ENCODE measurements around the gene LIPM. TPM values are rescaled to one million over a fixed set of nuclear protein-coding genes. Genes with fewer than 3 reads are reported as not detected.
A peak's percentile ranks its signal among the peaks of the same experiment; 100 is the strongest.

LIPM gene
- total RNA-seq, 4 donors from 2014 or later: not detected

DNA sequence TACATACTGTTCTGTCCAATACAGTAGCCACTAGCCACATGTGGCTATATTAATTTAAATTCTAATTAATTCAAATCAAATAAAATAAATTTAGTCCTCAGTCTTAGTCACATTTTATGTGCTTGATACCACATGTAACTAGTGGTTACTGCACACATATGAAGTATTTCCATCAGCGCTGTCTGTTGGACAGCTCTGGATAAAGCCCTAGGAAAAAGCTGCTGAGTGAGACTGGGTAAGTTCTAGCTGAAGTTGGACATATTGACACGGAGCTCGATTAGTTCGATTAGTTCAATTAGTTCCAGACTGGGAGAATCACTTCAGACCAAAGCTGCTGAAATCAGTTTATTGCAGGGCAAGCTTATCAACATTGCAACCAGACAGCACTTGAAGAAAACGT is 15.1 kb upstream of the LIPM start:
- H3K36me3 ChIP-seq: no peaks in the 10 kb centered on the region
- no peak for DNase-seq (ENCODE audit: extremely low spot score)
- no peak overlapping the region for H3K27ac ChIP-seq (replicated peaks in 1 of 4)
- H3K4me3 ChIP-seq: no peak overlapping the region
- no peaks in the 10 kb centered on the region for H3K9me3 ChIP-seq
- H3K4me1 ChIP-seq: no peaks in the 10 kb centered on the region
- intact Hi-C loops (cut with DNase I): no loop called here
- 71% methylated on average over 5 of the region's 5 CpGs for WGBS
- TF ChIP-seq POLR2A (IDR thresholded peaks at IDR 0.05; ENCODE audit: low read depth): no peak
- no peak for TF ChIP-seq EP300 (IDR thresholded peaks at IDR 0.05)
- TF ChIP-seq, protein P1, sequence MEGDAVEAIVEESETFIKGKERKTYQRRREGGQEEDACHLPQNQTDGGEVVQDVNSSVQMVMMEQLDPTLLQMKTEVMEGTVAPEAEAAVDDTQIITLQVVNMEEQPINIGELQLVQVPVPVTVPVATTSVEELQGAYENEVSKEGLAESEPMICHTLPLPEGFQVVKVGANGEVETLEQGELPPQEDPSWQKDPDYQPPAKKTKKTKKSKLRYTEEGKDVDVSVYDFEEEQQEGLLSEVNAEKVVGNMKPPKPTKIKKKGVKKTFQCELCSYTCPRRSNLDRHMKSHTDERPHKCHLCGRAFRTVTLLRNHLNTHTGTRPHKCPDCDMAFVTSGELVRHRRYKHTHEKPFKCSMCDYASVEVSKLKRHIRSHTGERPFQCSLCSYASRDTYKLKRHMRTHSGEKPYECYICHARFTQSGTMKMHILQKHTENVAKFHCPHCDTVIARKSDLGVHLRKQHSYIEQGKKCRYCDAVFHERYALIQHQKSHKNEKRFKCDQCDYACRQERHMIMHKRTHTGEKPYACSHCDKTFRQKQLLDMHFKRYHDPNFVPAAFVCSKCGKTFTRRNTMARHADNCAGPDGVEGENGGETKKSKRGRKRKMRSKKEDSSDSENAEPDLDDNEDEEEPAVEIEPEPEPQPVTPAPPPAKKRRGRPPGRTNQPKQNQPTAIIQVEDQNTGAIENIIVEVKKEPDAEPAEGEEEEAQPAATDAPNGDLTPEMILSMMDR (IDR thresholded peaks at IDR 0.05): no peak
- no peak for TF ChIP-seq POLR2AphosphoS5 (IDR thresholded peaks at IDR 0.05)
- no peaks in the 10 kb centered on the region for H3K27me3 ChIP-seq

DNA sequence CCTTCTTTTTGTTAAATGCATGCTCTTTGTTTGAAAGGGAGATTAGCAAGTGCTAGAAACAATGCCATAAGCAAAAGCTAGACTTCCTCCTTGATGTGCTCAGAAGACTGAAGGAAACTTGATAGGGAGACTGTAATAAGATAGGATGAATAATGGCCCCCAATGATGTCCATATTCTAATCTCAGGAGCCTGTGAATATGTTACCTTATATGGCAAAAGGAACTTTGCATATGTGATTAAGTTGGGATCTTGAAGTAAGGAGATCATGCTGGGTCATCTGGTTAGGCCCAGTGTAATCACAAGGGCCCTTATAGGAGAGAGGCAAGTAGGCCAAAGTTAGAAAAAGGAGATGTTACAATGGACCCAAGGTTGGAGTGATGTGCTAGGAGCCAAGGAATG is 13.6 kb upstream of the LIPM start:
- DNase-seq (ENCODE audit: extremely low spot score): no peak
- Histone ChIP-seq H3K4me1 (no peaks in the 10 kb centered on the region), H3K9me3 (no peaks in the 10 kb centered on the region), H3K27ac (replicated peaks in 1 of 4) (no peak overlapping the region), H3K36me3 (no peaks in the 10 kb centered on the region), H3K4me3 (no peak overlapping the region), H3K27me3 (no peaks in the 10 kb centered on the region)
- intact Hi-C loops (cut with DNase I): no loop called here
- TF ChIP-seq, protein P1 (IDR thresholded peaks at IDR 0.05): no peak
- TF ChIP-seq POLR2AphosphoS5 (IDR thresholded peaks at IDR 0.05) (no peak), EP300 (IDR thresholded peaks at IDR 0.05) (no peak), POLR2A (IDR thresholded peaks at IDR 0.05; ENCODE audit: low read depth) (no peak)

DNA sequence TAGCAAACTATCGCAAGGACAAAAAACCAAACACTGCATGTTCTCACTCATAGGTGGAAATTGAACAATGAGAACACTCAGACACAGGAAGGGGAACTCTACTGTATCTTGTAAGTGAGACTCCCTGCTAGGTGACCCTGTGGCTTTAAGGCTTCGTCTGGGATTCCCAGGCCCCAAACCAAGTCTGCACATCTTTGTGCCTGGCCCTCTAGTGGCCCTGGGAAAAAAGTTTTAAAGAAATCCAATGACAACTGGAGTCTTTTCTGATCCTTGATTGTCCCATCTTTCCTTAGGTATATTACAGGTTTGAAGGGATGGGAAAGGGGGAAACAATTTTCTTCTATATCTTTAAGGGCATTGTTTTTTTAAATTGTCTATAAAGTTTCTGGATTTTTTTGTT is 10.6 kb upstream of the LIPM start:
- Histone ChIP-seq H3K9me3 (no peaks in the 10 kb centered on the region), H3K27ac (replicated peaks in 1 of 4) (no peak overlapping the region), H3K27me3 (no peaks in the 10 kb centered on the region), H3K36me3 (no peaks in the 10 kb centered on the region), H3K4me3 (no peak overlapping the region), H3K4me1 (no peaks in the 10 kb centered on the region)
- intact Hi-C loops (cut with DNase I): no loop called here
- 57% methylated on average over 2 of the region's 2 CpGs for WGBS
- no peak for DNase-seq (ENCODE audit: extremely low spot score)
- no peak for TF ChIP-seq EP300 (IDR thresholded peaks at IDR 0.05)
- TF ChIP-seq, protein P1 (IDR thresholded peaks at IDR 0.05): peak in 1 of 3 experiments; percentile 20

DNA sequence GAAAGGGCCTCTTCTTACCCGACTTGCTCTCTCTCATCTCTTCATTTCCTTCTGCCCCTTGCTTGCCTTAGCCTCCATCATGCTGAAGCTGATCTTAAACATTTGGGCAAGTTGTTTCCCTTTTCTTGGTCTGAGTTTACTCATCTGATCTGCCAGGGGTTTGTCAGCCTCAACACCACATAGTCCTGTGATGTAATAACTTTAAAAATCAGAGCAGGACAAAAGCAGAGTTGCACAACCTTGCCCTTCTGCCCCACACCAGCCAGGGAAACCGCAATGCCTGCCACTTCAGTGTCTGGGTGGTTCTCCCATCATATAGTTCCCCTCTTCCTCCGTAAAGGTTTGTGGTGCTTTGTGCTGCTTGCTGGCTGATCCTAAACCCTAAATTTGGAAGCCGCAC is 9.9 kb upstream of the LIPM start:
- no peak for DNase-seq (ENCODE audit: extremely low spot score)
- Histone ChIP-seq H3K4me3 (no peak overlapping the region), H3K27ac (replicated peaks in 1 of 4) (no peak overlapping the region), H3K9me3 (no peaks in the 10 kb centered on the region), H3K36me3 (no peaks in the 10 kb centered on the region), H3K27me3 (no peaks in the 10 kb centered on the region), H3K4me1 (no peaks in the 10 kb centered on the region)
- 77% methylated on average over 4 of the region's 4 CpGs for WGBS
- TF ChIP-seq, protein P1 (IDR thresholded peaks at IDR 0.05): no peak
- TF ChIP-seq EP300 (IDR thresholded peaks at IDR 0.05) (no peak), POLR2A (IDR thresholded peaks at IDR 0.05; ENCODE audit: low read depth) (no peak), POLR2AphosphoS5 (IDR thresholded peaks at IDR 0.05) (no peak)
- intact Hi-C loops (cut with DNase I): no loop called here

DNA sequence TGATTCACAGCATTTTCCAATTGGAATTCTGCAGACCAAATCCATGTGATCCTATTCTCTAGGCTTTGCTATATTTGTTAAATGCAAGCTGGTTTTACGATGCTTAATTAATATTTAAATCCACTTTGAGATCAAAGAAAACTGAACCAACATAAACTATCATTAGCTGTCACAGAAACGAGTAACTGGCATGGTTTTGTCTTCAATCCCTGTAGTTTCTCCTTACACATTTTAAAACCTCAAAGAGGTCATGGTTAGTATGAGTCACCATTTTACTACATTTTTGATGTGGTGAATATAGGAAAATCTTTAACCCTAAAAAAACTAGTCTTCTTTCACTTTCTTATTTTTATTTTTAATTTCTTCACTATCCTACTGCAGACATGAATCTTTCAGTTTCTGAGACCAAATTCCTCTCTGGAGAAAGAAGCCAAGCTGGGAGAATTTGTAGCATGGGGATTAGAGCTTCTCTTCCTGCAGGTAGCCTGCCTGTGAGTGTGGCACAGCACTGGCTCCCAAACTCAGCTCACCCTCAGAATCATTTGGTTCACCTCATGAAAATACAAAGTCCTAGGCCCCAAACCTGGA is 8.7 kb upstream of the LIPM start:
- intact Hi-C loops (cut with DNase I): no loop called here

More for the DNA sequence above, 8.7 kb upstream of the LIPM start:
- DNase-seq (ENCODE audit: extremely low spot score): no peak
- Histone ChIP-seq H3K4me3 (no peak overlapping the region), H3K27ac (replicated peaks in 1 of 4) (no peak overlapping the region), H3K4me1 (no peaks in the 10 kb centered on the region), H3K27me3 (no peaks in the 10 kb centered on the region), H3K9me3 (no peaks in the 10 kb centered on the region), H3K36me3 (no peaks in the 10 kb centered on the region)
- 61% methylated on average over 2 of the region's 2 CpGs for WGBS
- TF ChIP-seq, protein P1 (IDR thresholded peaks at IDR 0.05): no peak
- TF ChIP-seq EP300 (IDR thresholded peaks at IDR 0.05) (no peak), POLR2AphosphoS5 (IDR thresholded peaks at IDR 0.05) (no peak), POLR2A (IDR thresholded peaks at IDR 0.05; ENCODE audit: low read depth) (no peak)
